IPS DF 19.7 (cell line): ENCODE measurements around the gene UNC13C.

Experiments
- DNase-seq: peaks from one replicate; pipeline ENCODE4 v3.0.0-alpha.2; 2013; ENCODE audit warnings: low read depth, low spot score

UNC13C gene

DNA sequence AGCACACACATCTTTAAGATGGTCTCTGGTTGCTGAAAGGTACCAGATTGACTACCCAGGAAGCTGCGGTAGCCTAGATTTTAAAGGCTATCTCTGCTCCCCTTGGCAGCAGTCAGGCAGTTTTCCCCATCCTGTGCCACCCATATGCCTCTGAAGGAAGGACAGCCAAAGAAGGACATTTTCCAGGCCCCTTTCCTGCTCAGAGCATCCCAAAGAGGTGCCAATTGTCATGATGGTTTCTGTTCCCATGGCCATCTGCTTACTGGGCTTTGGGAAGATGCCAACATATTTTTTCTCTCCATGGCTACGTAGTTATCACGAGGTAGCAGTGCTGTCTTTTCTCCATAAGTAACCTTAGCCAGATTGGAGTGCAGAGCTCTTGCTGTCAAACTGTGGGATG lies 39.7 kb downstream of the UNC13C start:
- no peak for DNase-seq

DNA sequence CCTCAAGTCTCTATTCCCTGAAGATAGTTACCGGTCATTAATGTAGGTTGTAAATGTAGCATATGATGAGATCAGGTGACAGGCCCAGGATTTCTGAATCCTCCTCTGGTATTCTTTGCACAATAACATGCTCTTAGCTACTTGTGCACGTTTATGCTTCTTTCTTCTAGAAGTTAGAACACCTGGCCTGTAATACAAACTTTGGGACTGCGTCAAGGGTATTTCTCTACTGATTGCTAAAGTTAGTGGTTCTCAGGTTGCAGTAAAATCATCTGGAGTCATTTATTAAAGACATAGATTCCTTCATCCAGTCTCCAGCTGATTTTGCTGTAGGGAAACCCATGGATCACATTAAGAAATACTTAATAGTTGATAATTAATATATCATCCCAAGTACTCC lies 48.0 kb downstream of the UNC13C start:
- no peak for DNase-seq

DNA sequence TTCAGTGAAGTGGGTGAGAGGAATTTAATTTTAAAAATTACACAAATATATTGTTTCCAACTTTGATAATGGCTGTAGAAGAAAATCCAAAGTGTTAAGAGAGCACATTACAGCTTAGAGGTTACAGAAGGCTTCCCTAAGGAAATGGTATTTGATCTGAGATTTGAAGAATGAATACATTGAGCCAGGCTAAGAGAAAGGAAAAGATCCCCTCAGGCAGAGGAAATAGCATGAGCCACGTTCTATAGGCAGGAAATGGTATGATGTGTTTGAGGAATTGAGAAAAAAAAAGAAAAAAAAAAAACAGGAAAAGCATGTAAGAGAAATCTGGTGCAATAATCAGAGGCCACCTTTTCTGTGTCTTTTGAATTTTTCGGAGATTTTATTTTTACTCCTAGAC lies 48.6 kb downstream of the UNC13C start:
- DNase-seq: no peak

DNA sequence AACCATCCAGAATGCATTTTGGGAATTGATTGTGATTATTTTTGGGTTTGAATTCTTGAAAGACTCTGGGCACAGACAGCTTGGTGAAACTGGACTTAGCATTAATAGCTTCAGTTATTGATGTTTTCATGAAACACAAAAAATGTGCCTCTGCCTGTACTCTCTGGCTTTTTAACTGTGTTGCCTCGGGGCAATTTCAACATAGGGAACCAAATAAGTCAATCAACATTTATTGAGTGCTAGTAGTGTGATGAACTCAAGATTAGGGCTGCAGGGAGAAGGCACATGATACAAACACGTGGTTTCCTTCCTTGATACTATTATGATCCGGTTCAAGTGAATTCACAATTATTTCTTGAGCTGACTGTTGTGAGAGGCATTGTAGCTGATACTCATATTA lies 50.8 kb downstream of the UNC13C start:
- DNase-seq: no peak

DNA sequence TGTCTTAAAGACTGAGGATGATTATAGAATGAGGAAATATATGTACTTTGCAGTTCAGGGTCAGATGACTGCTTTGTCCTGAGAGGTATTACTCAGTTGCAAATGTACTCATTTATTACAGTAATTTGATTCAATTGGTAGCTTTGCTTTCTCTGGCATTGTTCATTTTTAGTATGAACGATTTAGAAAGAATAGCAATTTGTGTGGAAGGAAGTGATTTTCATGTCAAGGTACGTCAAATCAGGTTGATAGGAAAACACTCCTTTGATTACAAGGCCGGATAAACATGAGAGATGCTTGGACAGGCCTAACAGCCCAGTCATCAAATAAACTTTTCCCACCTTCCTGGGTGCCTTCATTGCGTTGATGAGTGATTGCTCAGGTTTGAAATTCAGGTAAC lies 53.8 kb downstream of the UNC13C start:
- no peak for DNase-seq

DNA sequence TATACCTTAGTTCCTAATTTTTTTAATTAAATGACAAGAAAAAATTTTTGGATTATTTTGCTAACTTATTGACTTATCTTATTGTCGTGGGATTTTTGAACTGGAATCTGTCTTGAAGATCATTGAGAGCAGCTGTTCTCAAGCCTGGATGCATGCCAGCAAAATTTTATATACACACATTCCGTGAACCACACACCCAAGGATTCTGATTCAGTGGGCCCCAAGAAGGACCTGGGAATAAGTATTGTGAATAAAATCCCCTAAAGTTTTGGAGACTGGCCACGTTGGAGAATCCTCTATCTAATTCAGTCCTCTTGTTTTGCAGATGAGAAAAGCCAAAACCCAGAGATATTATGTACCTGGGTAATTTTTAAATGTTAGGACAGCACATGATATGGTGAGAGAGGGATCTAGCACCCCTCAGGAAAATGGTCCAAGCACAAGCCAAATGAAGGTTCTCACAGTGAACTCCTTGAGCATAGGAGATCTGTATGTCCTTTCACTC lies 55.2 kb downstream of the UNC13C start:
- DNase-seq: no peak

DNA sequence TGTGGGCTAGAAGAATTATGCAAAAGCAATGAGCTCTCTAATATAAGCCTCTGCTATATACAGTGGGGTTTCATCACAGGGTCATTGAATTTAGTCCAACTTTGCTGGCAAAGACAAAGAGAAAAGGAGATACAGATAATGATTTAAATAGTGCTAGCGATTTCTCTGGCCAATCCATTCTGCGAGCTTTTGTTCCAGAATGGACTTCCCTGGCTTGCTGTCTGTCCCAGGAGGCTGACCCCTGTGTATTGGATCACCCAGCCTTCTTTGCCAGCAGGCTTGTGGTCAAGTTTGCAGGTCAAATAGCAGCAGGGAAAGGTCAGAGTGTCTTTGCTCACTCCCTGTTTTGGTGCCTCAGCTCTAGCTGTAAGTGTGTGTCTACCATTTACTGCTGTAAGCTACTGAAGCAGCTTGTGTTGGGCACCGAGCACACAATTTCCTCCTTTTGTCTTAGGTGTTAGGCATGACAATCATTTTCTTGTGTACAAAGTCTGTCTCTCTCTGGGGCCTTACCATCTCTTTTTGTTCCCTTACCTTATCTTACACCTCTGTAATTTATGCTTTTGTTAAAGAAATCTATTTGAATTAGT lies 55.7 kb downstream of the UNC13C start:
- no peak for DNase-seq

DNA sequence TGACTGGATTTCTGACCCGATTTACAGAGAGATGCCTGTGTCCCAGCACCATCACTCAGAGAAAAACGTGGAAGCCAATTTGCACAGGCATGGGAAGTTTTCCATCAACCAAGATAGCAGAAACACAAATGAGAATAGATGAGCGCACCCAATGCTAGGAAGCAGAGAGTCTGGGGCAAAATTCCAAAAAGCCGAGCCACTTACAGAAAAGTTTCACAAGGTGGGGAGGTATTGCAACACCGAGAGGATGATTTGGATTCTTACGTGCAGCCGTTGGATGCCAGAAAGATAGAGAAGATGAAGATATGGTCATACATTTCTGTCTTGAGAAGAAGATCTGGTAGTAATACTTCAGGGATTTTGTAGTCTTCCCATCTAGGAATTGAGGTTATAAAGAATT lies 57.4 kb downstream of the UNC13C start:
- DNase-seq: no peak

DNA sequence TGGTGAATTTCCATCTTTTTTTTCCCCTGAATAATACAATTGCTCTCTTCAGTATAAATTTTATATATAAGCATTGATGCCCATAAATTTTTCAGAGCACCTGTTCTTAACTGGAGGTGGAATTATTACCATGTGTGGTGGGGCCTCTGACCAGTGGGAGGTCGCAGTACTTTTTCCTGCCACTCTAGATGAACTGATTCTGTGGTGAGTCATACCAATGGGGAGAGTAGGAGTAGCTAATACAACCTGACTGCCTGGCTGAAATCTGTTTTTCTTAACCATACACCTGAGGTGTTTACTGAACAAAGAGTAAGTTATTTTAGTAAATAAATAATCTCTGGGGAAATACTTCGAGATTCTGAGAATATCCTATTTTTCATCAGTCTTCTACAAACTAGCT lies 67.2 kb downstream of the UNC13C start:
- DNase-seq: no peak

DNA sequence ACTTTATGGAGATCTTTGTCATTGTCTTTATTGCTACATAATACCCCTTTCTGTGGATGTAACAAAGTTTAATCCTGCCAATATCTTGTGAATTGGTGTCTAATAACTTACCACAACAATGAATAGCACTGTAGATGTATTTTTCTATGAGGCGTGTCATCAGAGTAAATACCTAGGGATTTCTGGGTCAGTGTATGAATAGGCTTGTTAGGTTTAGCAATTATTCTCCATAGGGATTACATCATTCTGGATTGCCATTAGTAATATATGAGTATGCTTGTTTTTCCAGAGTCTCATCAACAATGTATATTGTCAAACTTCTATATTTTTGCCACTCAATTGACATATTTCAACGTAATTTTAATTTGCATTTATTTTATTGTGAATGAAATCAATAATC lies 67.9 kb downstream of the UNC13C start:
- no peak for DNase-seq

DNA sequence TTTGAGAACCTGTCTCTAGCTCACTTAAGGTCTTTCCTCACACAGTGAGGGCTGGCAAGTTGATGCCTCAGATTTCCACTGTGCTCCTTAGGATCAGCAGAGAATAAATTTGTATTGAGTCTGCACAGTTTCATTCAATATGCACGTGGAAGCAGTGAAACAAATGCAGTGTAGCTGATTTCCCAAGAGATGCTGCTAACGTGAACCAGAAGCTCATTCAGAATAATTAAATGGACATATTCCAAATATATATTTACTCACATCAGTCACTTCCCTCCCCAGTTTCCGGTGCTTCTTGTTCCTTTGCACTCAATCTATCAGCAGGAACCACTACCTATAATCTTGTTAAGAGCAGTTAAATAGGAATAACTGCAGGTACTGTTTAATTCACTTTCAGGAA lies 86.1 kb downstream of the UNC13C start:
- DNase-seq: no peak

DNA sequence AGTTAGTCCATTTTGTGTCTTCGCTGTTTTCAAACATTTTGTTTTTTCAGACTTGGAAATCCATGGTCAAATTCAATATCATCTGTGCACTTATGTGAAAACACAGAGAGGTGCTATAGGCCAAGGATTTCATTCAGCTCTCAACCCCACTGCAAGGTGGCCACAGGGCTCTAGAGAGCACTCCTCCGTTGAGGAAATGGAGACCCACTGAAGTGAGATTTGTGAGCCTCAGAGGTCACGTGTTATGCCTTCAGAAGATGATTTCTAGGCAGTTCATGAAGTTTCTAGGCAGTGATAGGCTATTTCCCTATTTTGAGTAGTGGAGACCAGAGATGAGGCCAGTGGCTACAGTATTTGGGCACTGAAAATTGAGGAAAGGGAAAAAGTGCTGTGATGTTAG lies 88.2 kb downstream of the UNC13C start:
- no peak for DNase-seq

DNA sequence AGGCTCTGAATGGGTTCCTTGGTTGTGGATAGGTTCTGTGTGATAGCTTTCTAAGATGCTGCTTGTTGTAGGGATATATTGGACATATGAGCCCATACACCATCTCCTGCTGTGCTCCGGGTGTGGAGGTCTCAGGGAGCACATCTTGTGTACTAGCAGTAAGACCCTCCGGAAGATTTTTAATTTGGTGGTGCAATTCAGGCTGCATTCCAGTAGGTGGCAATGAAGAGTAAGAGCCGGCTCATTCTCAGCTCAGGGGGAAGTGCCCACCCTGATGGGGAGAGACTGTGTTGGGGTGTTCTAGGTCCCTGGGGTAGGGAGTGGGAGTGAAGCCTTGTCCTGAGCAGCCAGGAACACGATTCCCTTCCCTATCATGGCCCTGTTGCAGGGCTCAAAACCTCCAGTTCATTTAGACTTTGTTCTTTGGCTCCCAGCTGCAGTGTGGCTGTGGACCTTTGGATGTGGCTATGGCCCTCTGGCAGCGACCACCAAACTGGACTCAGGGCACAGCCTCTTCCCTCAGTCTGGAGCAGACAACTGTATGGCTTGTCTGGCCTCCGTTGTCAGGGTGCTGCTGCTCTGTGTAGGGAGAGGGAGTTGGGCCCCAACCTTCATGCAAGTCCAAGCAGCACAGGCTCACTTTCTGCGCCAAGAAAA lies 104.7 kb downstream of the UNC13C start:
- DNase-seq: no peak

DNA sequence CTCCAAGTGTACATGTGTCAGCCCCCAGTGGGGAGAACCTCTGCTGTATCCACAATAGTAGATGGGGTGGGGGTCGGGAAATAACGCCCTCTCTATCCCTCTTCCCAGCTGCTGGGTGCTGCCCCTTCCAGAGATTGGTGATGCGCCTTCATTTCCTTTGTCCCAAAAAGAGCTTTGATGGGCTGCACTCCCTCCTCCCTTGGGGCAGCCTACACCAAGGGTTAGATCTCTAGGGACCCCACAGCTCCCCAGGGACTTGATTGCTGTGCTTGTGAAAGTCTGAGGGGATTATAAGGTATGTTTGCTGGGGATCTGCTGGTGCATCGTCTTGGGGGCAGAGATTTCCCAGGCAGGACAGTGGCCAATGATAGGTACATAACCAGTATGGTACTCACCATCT lies 105.3 kb downstream of the UNC13C start:
- no peak for DNase-seq

DNA sequence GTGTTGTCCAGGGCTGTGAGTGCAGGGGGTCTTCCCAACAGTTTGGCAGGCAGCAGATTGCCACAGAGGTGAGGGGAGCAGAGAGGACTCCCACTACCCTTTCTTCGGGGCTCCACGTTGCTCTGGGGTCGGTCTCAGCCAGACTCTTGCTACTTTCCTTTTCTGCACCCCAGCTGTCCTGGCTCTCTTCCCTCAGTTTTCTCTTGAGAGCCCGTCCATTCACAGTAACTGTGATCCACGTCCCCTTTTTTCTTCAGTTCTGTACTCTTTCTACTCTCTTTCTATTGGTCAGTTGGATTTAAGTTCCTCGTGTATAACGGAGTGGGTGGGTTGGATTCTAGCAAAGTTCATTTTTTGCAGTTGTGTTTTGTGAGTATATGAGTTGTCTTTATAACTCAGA lies 105.8 kb downstream of the UNC13C start:
- no peak for DNase-seq

DNA sequence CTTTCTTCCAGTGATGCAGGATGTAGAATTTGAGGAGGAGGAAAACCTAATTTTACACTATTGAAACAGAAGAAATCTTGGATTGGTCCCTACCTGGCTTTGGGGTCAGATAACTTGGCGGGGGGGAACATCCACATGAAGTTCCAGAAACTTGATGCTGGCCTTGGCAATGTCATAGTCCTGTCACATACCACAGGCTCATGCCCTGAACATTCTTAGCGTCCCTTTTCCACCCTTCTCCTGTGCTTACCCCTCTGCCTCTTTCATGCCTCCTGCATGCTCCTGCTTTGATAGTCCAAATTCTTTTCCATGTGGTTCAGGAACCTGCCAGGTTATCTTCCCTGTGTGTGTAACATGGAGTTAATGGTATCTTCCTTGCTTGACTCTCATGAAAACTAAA lies 110.6 kb downstream of the UNC13C start:
- DNase-seq: no peak

DNA sequence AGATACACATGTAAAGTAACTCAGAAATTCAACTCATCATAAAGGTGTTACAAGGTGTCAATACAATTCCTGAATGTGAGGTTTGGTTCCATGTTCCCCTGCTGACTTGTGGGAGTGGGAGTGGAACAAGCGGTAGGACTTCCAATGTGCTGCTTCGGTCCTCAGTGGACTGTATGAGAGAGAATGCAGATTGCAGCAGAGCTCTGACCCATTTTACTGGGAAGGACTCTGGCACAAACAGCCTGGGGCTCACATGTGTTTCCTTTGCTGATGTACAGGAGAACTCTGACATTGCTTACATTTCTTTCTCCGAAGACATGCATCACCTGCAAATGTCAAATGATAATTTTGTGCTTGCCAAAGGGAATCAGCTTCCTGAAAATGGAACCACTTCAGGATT lies 111.5 kb downstream of the UNC13C start:
- DNase-seq: no peak

DNA sequence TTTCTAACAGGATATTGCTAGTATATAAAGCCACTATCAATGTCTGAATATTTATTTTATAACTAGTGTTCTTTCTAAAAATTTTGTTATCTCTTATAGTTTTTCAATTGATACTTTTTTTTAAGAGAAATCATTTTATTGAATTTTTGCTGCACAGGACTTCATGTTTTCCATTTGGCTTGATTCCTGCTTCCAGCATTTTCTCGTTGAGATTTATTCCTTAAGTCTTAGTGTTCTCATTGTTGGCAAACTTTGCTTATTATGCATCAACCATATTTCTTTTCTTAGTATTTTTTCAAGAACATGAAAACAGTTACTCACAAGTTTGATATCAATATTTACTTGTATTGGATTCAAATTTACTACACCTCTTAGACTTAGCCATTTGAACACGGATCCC lies 113.4 kb downstream of the UNC13C start:
- DNase-seq: no peak

DNA sequence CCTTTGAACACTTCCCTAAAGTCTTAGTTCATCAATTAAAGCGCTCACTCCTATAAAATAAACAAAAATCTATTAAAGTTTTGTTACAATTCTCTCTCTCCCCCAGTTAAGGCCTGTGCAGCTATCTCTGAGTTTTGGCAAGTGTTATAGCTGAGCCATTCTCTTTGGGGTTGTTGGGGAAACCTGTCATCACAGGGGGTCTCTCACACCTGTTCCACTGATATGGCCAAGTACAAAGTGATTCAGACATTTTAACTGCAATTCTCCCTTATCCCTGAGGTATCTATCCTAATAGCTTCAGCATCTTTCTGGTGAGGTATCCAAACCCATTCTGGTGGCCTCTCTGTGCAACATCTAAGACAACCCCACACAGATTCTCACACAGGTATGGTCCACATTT lies 116.4 kb downstream of the UNC13C start:
- no peak for DNase-seq

DNA sequence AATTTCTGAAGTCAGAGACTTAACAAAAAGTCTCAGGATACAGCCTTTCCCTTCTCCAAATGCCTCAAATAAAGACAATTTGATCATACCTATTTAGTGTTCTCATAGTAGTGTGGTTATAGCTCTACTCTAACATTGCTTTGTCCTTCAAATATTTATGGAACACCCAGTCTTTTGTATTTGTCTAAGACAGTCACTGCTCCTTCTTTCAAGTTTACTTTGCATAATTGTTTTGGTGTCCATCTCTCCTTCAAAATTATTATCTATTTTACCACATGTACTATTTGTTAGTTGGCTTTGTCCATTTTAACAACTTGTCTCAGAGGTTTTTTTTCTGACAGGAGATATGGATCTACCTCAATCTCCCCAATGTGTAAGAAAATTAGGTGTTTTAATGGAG lies 118.8 kb downstream of the UNC13C start:
- DNase-seq: no peak

DNA sequence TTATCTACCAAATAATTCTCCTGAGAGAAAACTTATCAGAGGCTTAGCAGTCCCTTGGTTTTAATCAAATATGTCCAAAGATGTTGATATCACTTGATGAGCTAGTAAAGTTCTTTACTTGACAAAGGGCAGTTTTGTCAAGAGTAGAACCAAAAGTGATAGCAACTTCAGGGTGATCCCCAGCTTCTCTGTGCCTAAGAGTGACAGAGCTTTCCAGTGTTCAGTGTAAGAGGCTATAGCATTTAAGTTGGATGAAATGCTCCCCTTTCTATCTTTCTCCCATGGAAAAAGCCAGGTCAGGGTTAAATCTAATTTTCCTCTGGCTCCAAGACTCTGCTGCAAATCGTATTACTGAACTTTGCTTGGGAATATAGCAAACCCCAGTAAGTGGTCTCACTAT lies 120.8 kb downstream of the UNC13C start:
- no peak for DNase-seq

DNA sequence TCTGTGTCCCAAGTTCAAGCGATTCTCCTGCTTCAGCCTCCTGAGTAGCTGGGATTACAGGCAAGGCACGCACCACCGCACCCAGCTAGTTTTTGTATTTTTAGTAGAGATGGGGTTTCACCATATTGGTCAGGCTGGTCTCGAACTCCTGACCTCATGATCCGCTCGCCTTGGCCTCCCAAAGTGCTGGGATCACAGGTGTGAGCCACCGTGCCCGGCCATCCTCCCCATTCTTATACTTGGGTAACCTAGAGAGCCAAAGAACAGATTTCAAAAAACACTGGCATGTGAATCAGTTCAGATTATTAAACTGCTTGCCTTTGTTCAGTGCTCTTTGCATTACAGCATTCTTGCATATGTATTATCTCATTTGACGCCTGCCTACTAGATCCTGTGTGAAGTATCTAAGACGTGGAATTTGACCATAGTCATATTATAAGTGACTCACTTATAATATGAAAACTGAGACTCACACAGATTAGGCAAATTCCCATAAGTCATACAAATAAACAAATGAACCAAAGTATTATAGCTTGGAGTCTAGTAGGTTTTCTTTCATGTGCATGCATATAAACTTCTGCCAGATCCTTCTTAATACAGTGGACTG lies 123.5 kb downstream of the UNC13C start:
- no peak for DNase-seq

DNA sequence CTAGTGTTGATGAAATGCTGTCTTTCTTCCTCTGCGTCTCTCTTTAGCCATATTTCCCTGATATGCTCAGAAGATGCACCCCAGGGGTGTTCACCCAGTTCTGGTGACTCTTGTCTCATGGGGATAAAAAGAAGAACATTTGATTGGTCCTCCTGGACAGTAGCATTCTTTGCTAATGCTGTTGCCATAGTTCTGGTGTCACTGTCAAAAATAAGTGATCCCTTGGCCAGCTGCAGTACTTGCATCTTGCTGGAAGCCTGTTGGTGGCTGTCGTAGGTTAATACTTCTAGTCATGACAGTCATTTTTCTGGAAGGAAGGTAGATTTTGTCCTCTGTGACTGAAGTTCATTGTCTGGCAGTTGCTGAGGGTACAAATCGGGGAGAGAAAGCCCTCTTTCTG lies 124.5 kb downstream of the UNC13C start:
- no peak for DNase-seq
